ENCODE measurements around the gene CRACR2B.

- TF ChIP-seq EZH2 (IDR thresholded peaks at IDR 0.05; ENCODE audit: insufficient read depth, poor library complexity, severe bottlenecking) (no peak), EZH2phosphoT487 (IDR thresholded peaks at IDR 0.05; ENCODE audit: insufficient read depth, low read depth) (no peak)
Observed at GRCh38 chr11:838441-839279, 10.9 kb downstream of the CRACR2B start.

Measured in GM23248 (cell line).